GM18526 (cell line): ENCODE data around the gene RERE.

Experiments
- POLR2A ChIP-seq: IDR thresholded peaks from 3 replicates; pipeline ENCODE4 v1.6.1; 2011; ENCODE audit not compliant: insufficient read length; ENCODE audit errors: extremely low read depth

Gene RERE

GRCh38 chr1:8464377-8464776 lies 353.1 kb downstream of the RERE start:
- no peak for TF ChIP-seq POLR2A

- no peak for TF ChIP-seq POLR2A
Measured at GRCh38 chr1:8463144-8463927, 354.1 kb downstream of the RERE start.

- TF ChIP-seq POLR2A, result no peak
Measured at GRCh38 chr1:8462371-8462892, 355.0 kb downstream of the RERE start.

GRCh38 chr1:8461351-8462110 lies 355.9 kb downstream of the RERE start:
- no peak for TF ChIP-seq POLR2A

GRCh38 chr1:8460784-8461183 lies 356.7 kb downstream of the RERE start:
- TF ChIP-seq POLR2A, result no peak

- no peak for TF ChIP-seq POLR2A
Measured at GRCh38 chr1:8460132-8460544, 357.3 kb downstream of the RERE start.

- TF ChIP-seq POLR2A, result no peak
Measured at GRCh38 chr1:8458607-8459006, 358.8 kb downstream of the RERE start.

GRCh38 chr1:8457760-8458381 lies 359.6 kb downstream of the RERE start:
- TF ChIP-seq POLR2A, result no peak

GRCh38 chr1:8456991-8457390 lies 360.4 kb downstream of the RERE start:
- no peak for TF ChIP-seq POLR2A

GRCh38 chr1:8456308-8456912 lies 361.0 kb downstream of the RERE start:
- no peak for TF ChIP-seq POLR2A

- TF ChIP-seq POLR2A, result no peak
Measured at GRCh38 chr1:8455700-8456307, 361.6 kb downstream of the RERE start.

GRCh38 chr1:8450312-8450711 lies 367.1 kb downstream of the RERE start:
- TF ChIP-seq POLR2A, result no peak

GRCh38 chr1:8448911-8449661 lies 368.4 kb downstream of the RERE start:
- no peak for TF ChIP-seq POLR2A

- no peak for TF ChIP-seq POLR2A
Measured at GRCh38 chr1:8447616-8448150, 369.8 kb downstream of the RERE start.
